Naive B cell (primary cell): Measurements from ENCODE around the gene PTGIS. TPM values are rescaled to one million over a fixed set of nuclear protein-coding genes. Genes with fewer than 3 reads are reported as not detected.

ENCODE experiments used
- ATAC-seq, 2 donors: fragments of 150-1000 bp; cut with Tn5 transposase; 2 replicates each; pipeline ENCODE4 v1.10.0; 2021; ENCODE audit warnings: low read depth in 2 of 2, mild to moderate bottlenecking in 2 of 2, moderate library complexity in 2 of 2
- DNase-seq: peaks from one replicate; pipeline ENCODE4 v3.0.0; 2022
- H3K27ac Mint-ChIP-seq, 6 donors: one replicate each; pipeline ENCODE4 v1.8.0; 2020 to 2022; ENCODE audit warnings: mild to moderate bottlenecking in 6 of 6, mixed read lengths in 6 of 6, moderate library complexity in 5 of 6, inconsistent platforms in 2 of 6
- H3K27me3 Mint-ChIP-seq, 3 donors: one replicate each; pipeline ENCODE4 v1.8.0; 2021 to 2022; ENCODE audit warnings: mixed read lengths in 3 of 3, mild to moderate bottlenecking in 1 of 3
- H3K36me3 Mint-ChIP-seq, 2 donors: one replicate each; pipeline ENCODE4 v1.8.0; 2020 to 2022; ENCODE audit warnings: mixed read lengths in 2 of 2, inconsistent platforms in 1 of 2, mild to moderate bottlenecking in 1 of 2
- H3K4me1 Mint-ChIP-seq, 3 donors: one replicate each; pipeline ENCODE4 v1.8.0; 2020 to 2022; ENCODE audit warnings: mixed read lengths in 3 of 3, inconsistent platforms in 1 of 3, mild to moderate bottlenecking in 1 of 3, moderate library complexity in 1 of 3
- H3K4me3 Mint-ChIP-seq, 8 donors: one replicate each; pipeline ENCODE4 v1.8.0; 2020 to 2022; ENCODE audit warnings: mild to moderate bottlenecking in 8 of 8, mixed read lengths in 8 of 8, moderate library complexity in 8 of 8, inconsistent platforms in 2 of 8
- H3K9me3 Mint-ChIP-seq, 7 donors: one replicate each; pipeline ENCODE4 v1.8.0; 2020 to 2022; ENCODE audit warnings: mixed read lengths in 7 of 7, mild to moderate bottlenecking in 5 of 7, inconsistent platforms in 2 of 7, moderate library complexity in 1 of 7
- polyA plus RNA-seq, 6 donors: library from polyadenylated mRNA; unstranded; fragments of 300-500 nt; fragmentation: Illumina TruSeq; gene quantifications; one replicate each; pipeline ENCODE4 v1.2.3, GENCODE V29; 2021; ENCODE audit warnings: low read depth in 6 of 6

PTGIS gene
- polyA plus RNA-seq, 6 donors from 2014 or later, result not detected

- Mint-ChIP-seq H3K36me3 (peaks cover 0 to 9% of the 10 kb centered on the region in 2 donors), H3K27me3 (peaks cover 30 to 49% (median 46%) of the 10 kb centered on the region in 3 donors), H3K4me1 (peaks cover 0 to 3% (median 0%) of the 10 kb centered on the region in 3 donors), H3K9me3 (peaks cover 0 to 9% (median 3%) of the 10 kb centered on the region in 7 donors), H3K4me3 (no peak overlapping the region), H3K27ac (peak overlapping the region in 1 of 6 donors; percentile 75)
- DNase-seq, result no peak
- no peak for ATAC-seq
These were observed 50.2 kb downstream of the PTGIS start for GRCh38 chr20:49517805-49518100.

- Mint-ChIP-seq H3K27me3 (peaks cover 26 to 45% (median 41%) of the 10 kb centered on the region in 3 donors), H3K36me3 (peaks cover 0 to 6% of the 10 kb centered on the region in 2 donors), H3K9me3 (peaks cover 0 to 8% (median 1%) of the 10 kb centered on the region in 7 donors), H3K27ac (no peak overlapping the region), H3K4me1 (peaks cover 0 to 2% (median 0%) of the 10 kb centered on the region in 3 donors), H3K4me3 (no peak overlapping the region)
- no peak for ATAC-seq
- no peak for DNase-seq
These were observed 50.8 kb downstream of the PTGIS start for GRCh38 chr20:49516916-49517804.

GRCh38 chr20:49515586-49515985, 52.4 kb downstream of the PTGIS start:
- H3K4me1 Mint-ChIP-seq, result no peaks in the 10 kb centered on the region
- ATAC-seq (no peak), DNase-seq (no peak)
- no peak overlapping the region for H3K4me3 Mint-ChIP-seq
- H3K27ac Mint-ChIP-seq, result no peak overlapping the region
- peaks cover 21 to 39% (median 27%) of the 10 kb centered on the region in 3 donors for H3K27me3 Mint-ChIP-seq
- H3K9me3 Mint-ChIP-seq, result peaks cover 0 to 4% (median 0%) of the 10 kb centered on the region in 7 donors
- H3K36me3 Mint-ChIP-seq, result no peaks in the 10 kb centered on the region

- Mint-ChIP-seq H3K4me3 (no peak overlapping the region), H3K27me3 (peaks cover 13 to 31% (median 24%) of the 10 kb centered on the region in 3 donors), H3K27ac (no peak overlapping the region), H3K9me3 (peaks cover 0 to 4% (median 0%) of the 10 kb centered on the region in 7 donors), H3K36me3 (no peaks in the 10 kb centered on the region), H3K4me1 (no peaks in the 10 kb centered on the region)
- no peak for ATAC-seq
- no peak for DNase-seq
These were observed 54.4 kb downstream of the PTGIS start for GRCh38 chr20:49513517-49513916.

GRCh38 chr20:49513009-49513408, 54.9 kb downstream of the PTGIS start:
- H3K27me3 Mint-ChIP-seq, result peaks cover 17 to 31% (median 24%) of the 10 kb centered on the region in 3 donors
- no peak overlapping the region for H3K4me3 Mint-ChIP-seq
- H3K4me1 Mint-ChIP-seq, result no peaks in the 10 kb centered on the region
- ATAC-seq (no peak), DNase-seq (no peak)
- H3K27ac Mint-ChIP-seq, result no peak overlapping the region
- H3K9me3 Mint-ChIP-seq, result peaks cover 0 to 4% (median 0%) of the 10 kb centered on the region in 7 donors
- H3K36me3 Mint-ChIP-seq, result no peaks in the 10 kb centered on the region

GRCh38 chr20:49511788-49512525, 56.0 kb downstream of the PTGIS start:
- DNase-seq, result no peak
- no peak overlapping the region for H3K27ac Mint-ChIP-seq
- no peak overlapping the region for H3K4me3 Mint-ChIP-seq
- peaks cover 0 to 4% (median 0%) of the 10 kb centered on the region in 7 donors for H3K9me3 Mint-ChIP-seq
- ATAC-seq, result no peak
- no peaks in the 10 kb centered on the region for H3K4me1 Mint-ChIP-seq
- no peaks in the 10 kb centered on the region for H3K36me3 Mint-ChIP-seq
- peaks cover 19 to 33% (median 19%) of the 10 kb centered on the region in 3 donors for H3K27me3 Mint-ChIP-seq

- H3K4me1 Mint-ChIP-seq, result no peaks in the 10 kb centered on the region
- no peak for DNase-seq
- H3K27me3 Mint-ChIP-seq, result peaks cover 22 to 39% (median 23%) of the 10 kb centered on the region in 3 donors
- H3K9me3 Mint-ChIP-seq, result peaks cover 0 to 4% (median 0%) of the 10 kb centered on the region in 7 donors
- no peak overlapping the region for H3K27ac Mint-ChIP-seq
- ATAC-seq, result no peak
- no peaks in the 10 kb centered on the region for H3K36me3 Mint-ChIP-seq
- no peak overlapping the region for H3K4me3 Mint-ChIP-seq
These were observed 57.3 kb downstream of the PTGIS start for GRCh38 chr20:49510562-49511122.

- H3K27ac Mint-ChIP-seq, result no peak overlapping the region
- H3K27me3 Mint-ChIP-seq, result peaks cover 19 to 36% (median 26%) of the 10 kb centered on the region in 3 donors
- no peak for ATAC-seq
These were observed 59.3 kb downstream of the PTGIS start for GRCh38 chr20:49508435-49509199.

GRCh38 chr20:49507741-49508434, 60.0 kb downstream of the PTGIS start:
- H3K27ac Mint-ChIP-seq, result no peak overlapping the region
- peaks cover 21 to 41% (median 30%) of the 10 kb centered on the region in 3 donors for H3K27me3 Mint-ChIP-seq
- H3K36me3 Mint-ChIP-seq, result no peaks in the 10 kb centered on the region
- DNase-seq (no peak), ATAC-seq (no peak)
- no peak overlapping the region for H3K4me3 Mint-ChIP-seq
- no peaks in the 10 kb centered on the region for H3K4me1 Mint-ChIP-seq
- no peaks in the 10 kb centered on the region for H3K9me3 Mint-ChIP-seq

More at GRCh38 chr20:49508435-49509199, 59.3 kb downstream of the PTGIS start:
- Mint-ChIP-seq H3K36me3 (no peaks in the 10 kb centered on the region), H3K4me1 (no peaks in the 10 kb centered on the region), H3K9me3 (peaks cover 0 to 4% (median 0%) of the 10 kb centered on the region in 7 donors), H3K4me3 (no peak overlapping the region)
- DNase-seq, result no peak

- no peak for DNase-seq
- Mint-ChIP-seq H3K27me3 (peaks cover 30 to 35% (median 31%) of the 10 kb centered on the region in 3 donors), H3K4me1 (no peaks in the 10 kb centered on the region)
These were observed 62.4 kb downstream of the PTGIS start for GRCh38 chr20:49505518-49505917.

GRCh38 chr20:49503176-49503575, 64.8 kb downstream of the PTGIS start:
- H3K36me3 Mint-ChIP-seq, result peaks cover 0 to 3% of the 10 kb centered on the region in 2 donors
- H3K9me3 Mint-ChIP-seq, result peaks cover 0 to 4% (median 0%) of the 10 kb centered on the region in 7 donors
- DNase-seq (no peak), ATAC-seq (no peak)
- H3K27ac Mint-ChIP-seq, result no peak overlapping the region
- H3K27me3 Mint-ChIP-seq, result peaks cover 24 to 30% (median 27%) of the 10 kb centered on the region in 3 donors
- H3K4me3 Mint-ChIP-seq, result no peak overlapping the region
- no peaks in the 10 kb centered on the region for H3K4me1 Mint-ChIP-seq

More at GRCh38 chr20:49505518-49505917, 62.4 kb downstream of the PTGIS start:
- Mint-ChIP-seq H3K27ac (no peak overlapping the region), H3K36me3 (no peaks in the 10 kb centered on the region), H3K9me3 (no peaks in the 10 kb centered on the region), H3K4me3 (no peak overlapping the region)
- no peak for ATAC-seq

GRCh38 chr20:49501917-49502316, 66.0 kb downstream of the PTGIS start:
- Mint-ChIP-seq H3K27me3 (peaks cover 25 to 33% (median 27%) of the 10 kb centered on the region in 3 donors), H3K9me3 (peaks cover 0 to 6% (median 0%) of the 10 kb centered on the region in 7 donors), H3K4me3 (no peak overlapping the region), H3K4me1 (no peaks in the 10 kb centered on the region), H3K27ac (no peak overlapping the region), H3K36me3 (peaks cover 0 to 5% of the 10 kb centered on the region in 2 donors)
- ATAC-seq, result no peak
- no peak for DNase-seq
